ENCODE data around the gene BSCL2. TPM values are rescaled to one million over a fixed set of nuclear protein-coding genes. Genes with fewer than 3 reads are reported as not detected.
"Not testable (repeated sequence)": the region's sequence is repeated elsewhere in the genome, so short reads cannot be mapped to it uniquely, and the experiment has no call there.

BSCL2 gene
- total and polyA plus RNA-seq, 2 of the 13 experiments (the other 11 are each of a cell fraction or from before 2014, with no cell fraction given), result 19.5 to 21.1 TPM

GRCh38 chr11:62749931-62750330 lies 42.7 kb upstream of the BSCL2 start:
- BruUV-seq (replicated peaks); H2AFZ ChIP-seq (ENCODE audit: low read length); H3K4me2 ChIP-seq (ENCODE audit: low read depth, low read length); DNase-seq (ENCODE audit: low spot score); H3K36me3 ChIP-seq (replicated peaks in 1 of 2; ENCODE audit: control insufficient read depth in 1 of 2, insufficient read depth in 2 of 2, low read length in 2 of 2); POLR2A ChIA-PET; H3K27ac ChIP-seq (ENCODE audit: extremely low read length, insufficient read depth, low read length); CTCF ChIA-PET (ENCODE audit: low intra/inter-chr PET ratio, low total read pairs); H3K9ac ChIP-seq (ENCODE audit: insufficient read depth, low read depth, low read length); intact Hi-C loops (cut with micrococcal nuclease; ENCODE audit: unreplicated experiment); FAIRE-seq; ATAC-seq; H3K4me3 ChIP-seq (replicated peaks in 1 of 3; ENCODE audit: insufficient read depth in 1 of 3, low read depth in 2 of 3, low read length in 3 of 3); H3K79me2 ChIP-seq (ENCODE audit: insufficient read depth, low read length); H3K27me3 ChIP-seq (ENCODE audit: control insufficient read depth in 1 of 2, insufficient read depth in 2 of 2, low read length in 2 of 2); in situ Hi-C loops (cut with HindIII; ENCODE audit: extremely low pct_ligation_motif_present, low pct_unique_long_range_greater_than_20kb); H4K20me1 ChIP-seq (ENCODE audit: insufficient read depth, low read length); H3K9me3 ChIP-seq (ENCODE audit: low read length): not testable (repeated sequence)
- WGBS (ENCODE audit: low lambda C conversion rate), result 96% methylated on average over 5 of the region's 5 CpGs
- peaks cover 15% of the 10 kb centered on the region for H3K4me1 ChIP-seq (ENCODE audit: insufficient read depth, low read length)

GRCh38 chr11:62747475-62748160 lies 40.4 kb upstream of the BSCL2 start:
- peaks cover 5 to 6% of the 10 kb centered on the region in 2 experiments; a peak in 3 of 5 replicates for H3K36me3 ChIP-seq (replicated peaks in 1 of 2; ENCODE audit: control insufficient read depth in 1 of 2, insufficient read depth in 2 of 2, low read length in 2 of 2)
- no peak overlapping the region for H3K27ac ChIP-seq (ENCODE audit: extremely low read length, insufficient read depth, low read length)
- no peak overlapping the region for H3K9ac ChIP-seq (ENCODE audit: insufficient read depth, low read depth, low read length)
- no peak for DNase-seq (ENCODE audit: low spot score)
- H3K27me3 ChIP-seq (ENCODE audit: control insufficient read depth in 1 of 2, insufficient read depth in 2 of 2, low read length in 2 of 2), result no peaks in the 10 kb centered on the region
- 88% methylated on average over 9 of the region's 9 CpGs for WGBS (ENCODE audit: low lambda C conversion rate)
- in situ Hi-C loops (cut with HindIII; ENCODE audit: extremely low pct_ligation_motif_present, low pct_unique_long_range_greater_than_20kb), result no loop called here
- no peak for FAIRE-seq
- no peak overlapping the region for H2AFZ ChIP-seq (ENCODE audit: low read length)
- no peak for ATAC-seq
- H4K20me1 ChIP-seq (ENCODE audit: insufficient read depth, low read length), result no peaks in the 10 kb centered on the region
- H3K9me3 ChIP-seq (ENCODE audit: low read length), result no peaks in the 10 kb centered on the region
- no peaks in the 10 kb centered on the region for H3K79me2 ChIP-seq (ENCODE audit: insufficient read depth, low read length)
- intact Hi-C loops (cut with micrococcal nuclease; ENCODE audit: unreplicated experiment), result no loop called here
- H3K4me2 ChIP-seq (ENCODE audit: low read depth, low read length), result no peak overlapping the region
- no peaks in the 10 kb centered on the region for H3K4me1 ChIP-seq (ENCODE audit: insufficient read depth, low read length)
- CTCF ChIA-PET (ENCODE audit: low intra/inter-chr PET ratio, low total read pairs), result no interaction called here
- POLR2A ChIA-PET, result interaction anchor here (1.9 to 2.0 kb wide), 2 partner anchors 14 to 20 kb away, joined by 6 to 10 read pairs; partner anchors contain the start of genes HNRNPUL2, POLR2G and TTC9C
- TF ChIP-seq TSC22D2 (CRISPR knock-in tag; IDR thresholded peaks at IDR 0.05; ENCODE audit: borderline replicate concordance), result no peak
- no peak for TF ChIP-seq HMGXB4 (CRISPR knock-in tag; IDR thresholded peaks at IDR 0.05; ENCODE audit: borderline replicate concordance in 1 of 2, low read depth in 1 of 2)
- no peak for TF ChIP-seq ZNF335 (CRISPR knock-in tag; IDR thresholded peaks at IDR 0.05)
- no peak for TF ChIP-seq LRRFIP1 (CRISPR knock-in tag; conservative IDR thresholded peaks at IDR 0.05)
- no peak for TF ChIP-seq HOMEZ (CRISPR knock-in tag; IDR thresholded peaks at IDR 0.05; ENCODE audit: low read depth)
- no TSS peak for BruUV-seq (replicated peaks)
- no peak overlapping the region for H3K4me3 ChIP-seq (replicated peaks in 1 of 3; ENCODE audit: insufficient read depth in 1 of 3, low read depth in 2 of 3, low read length in 3 of 3)

Measured in HepG2 (cell line).